HS-5 (cell line): ENCODE measurements around the gene MC3R.
A peak's percentile ranks its signal among the peaks of the same experiment; 100 is the strongest.
"Not testable (repeated sequence)": the region's sequence is repeated elsewhere in the genome, so short reads cannot be mapped to it uniquely, and the experiment has no call there.

ENCODE experiments used
- DNase-seq: peaks from one replicate; pipeline ENCODE4 v3.0.0-alpha.2; 2012; ENCODE audit warnings: low read depth

The MC3R gene

GRCh38 chr20:56247954-56248782, at the start of gene MC3R:
Gene MC3R (plus strand): TSS chr20:56248732. CDS start chr20:56248844, 112 bp downstream.
- no peak for DNase-seq

- DNase-seq, result no peak
Measured at GRCh38 chr20:56200456-56200855, 48.1 kb upstream of the MC3R start.

- DNase-seq, result no peak
Measured at GRCh38 chr20:56202493-56203077, 45.9 kb upstream of the MC3R start.

- no peak for DNase-seq
Measured at GRCh38 chr20:56204206-56204605, 44.3 kb upstream of the MC3R start.

DNA sequence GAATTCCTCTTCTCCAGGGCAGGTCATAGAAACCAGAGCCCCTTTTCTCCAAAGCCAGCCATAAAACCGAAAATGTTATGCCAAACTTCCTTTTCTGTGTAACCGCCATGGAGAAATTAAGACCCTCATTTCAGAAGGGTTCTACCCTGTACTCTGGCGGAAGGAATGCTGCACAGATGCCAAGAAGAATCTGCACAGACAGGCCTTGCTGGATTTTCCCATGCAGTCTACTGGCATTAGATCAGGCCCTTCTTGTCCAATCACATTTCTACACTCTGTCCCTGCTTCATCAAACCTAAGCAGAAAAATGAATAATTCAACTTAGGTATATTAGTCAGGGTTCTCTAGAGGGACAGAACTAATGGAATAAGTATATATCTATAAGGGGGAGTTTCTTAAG, 43.2 kb upstream of the MC3R start:
- DNase-seq, result no peak

DNA sequence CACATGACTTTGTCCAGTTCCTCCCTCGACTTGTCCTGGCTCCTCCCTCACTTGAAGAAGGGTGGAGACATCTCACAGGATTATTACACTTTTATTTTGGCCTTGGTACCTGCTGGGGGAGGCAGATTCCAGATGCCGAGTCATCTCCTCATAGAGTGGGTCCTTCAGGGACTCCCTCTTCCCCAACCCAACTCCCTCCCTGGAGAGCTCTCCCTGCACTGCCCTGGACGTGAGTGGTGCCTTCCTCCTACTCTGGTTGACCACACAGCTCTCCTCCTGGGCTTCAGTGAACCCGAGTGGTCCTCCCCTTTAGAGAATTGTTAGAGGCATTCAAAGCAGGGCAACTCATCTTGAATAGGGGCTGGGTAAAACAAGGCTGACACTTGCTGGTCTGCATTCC, 40.9 kb upstream of the MC3R start:
- no peak for DNase-seq

- DNase-seq, result no peak
Measured at GRCh38 chr20:56208121-56208520, 40.4 kb upstream of the MC3R start.

DNA sequence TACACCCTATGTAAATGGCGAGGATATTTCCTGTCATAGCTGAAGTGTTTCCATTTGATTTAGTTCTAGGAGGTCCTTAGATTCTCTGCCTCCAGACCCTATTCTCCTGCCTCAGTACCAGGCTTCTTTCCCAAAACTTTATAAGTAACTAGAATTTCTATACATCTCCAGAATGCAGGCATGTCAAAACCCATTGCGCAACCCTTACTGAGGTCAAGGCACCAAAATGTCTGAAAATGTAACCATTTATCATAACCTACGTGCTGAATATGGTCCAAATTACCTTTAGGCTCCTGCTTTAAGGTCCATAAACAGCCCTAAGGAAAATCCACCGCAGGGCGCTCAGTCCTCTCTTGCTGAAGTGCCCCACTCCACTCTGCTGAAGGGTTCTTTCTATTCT, 37.5 kb upstream of the MC3R start:
- DNase-seq, result no peak

DNA sequence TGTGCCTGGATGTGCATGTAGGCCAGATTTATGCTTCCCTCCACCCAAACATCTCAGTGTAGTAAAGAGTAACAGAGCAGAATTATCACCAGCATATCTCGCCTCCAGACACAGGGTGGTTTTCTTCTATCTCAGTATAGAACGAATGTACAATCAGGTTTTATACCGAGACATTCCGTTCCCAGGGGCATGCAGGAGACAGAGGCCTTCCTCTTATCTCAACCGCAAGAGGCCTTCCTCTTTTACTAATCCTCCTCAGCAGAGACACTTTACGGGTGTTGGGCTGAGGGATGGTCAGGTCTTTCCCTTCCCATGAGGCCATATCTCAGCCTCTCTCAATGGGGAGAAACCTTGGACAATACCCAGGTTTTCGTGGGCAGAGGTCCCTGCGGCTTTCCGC, 36.4 kb upstream of the MC3R start:
- DNase-seq, result no peak

GRCh38 chr20:56213321-56213720, 35.2 kb upstream of the MC3R start:
- DNase-seq, result no peak

- DNase-seq, result no peak
Measured at GRCh38 chr20:56215115-56215514, 33.4 kb upstream of the MC3R start.

DNA sequence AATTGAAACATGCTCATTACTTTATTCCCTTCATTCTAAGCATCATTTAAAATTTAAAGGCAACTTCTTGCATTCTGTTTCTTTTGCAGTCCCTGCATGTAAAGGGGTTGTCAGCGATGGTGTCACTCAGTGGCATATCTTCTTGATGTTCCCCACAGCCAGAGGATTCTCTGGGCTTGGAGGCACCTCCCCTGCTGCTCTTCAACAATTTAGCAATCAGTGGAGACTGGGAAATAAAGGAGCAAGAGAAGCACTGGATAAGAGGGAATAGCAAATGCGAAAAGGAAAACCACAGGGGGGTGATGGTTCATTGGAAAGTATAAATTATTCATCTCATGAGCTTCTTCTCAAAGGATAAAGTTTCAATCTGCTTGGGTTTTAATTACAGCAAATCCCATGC, 30.7 kb upstream of the MC3R start:
- DNase-seq, result no peak

- not testable (repeated sequence) for DNase-seq
Measured at GRCh38 chr20:56221186-56221585, 27.3 kb upstream of the MC3R start.

- DNase-seq, result peak; percentile 86
Measured at GRCh38 chr20:56222201-56222600, 26.3 kb upstream of the MC3R start.

DNA sequence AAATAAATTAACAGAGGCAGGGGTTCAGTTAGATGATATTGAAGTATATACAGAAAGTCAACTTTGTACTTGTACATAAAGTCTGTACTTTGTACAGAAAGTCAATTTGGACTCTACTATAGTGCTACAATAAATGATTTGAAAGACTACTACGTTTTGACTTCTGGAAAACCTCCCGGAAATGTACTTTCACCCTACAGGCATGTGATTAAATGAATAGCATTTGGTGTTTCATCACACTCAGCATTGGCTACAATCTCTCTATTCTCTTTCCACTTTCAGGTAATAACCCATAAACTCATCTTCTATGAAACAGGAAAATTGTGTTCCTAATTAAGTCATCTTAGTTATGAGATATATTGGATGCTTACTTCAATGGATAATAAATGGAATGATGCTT, 25.6 kb upstream of the MC3R start:
- peak; percentile 33 for DNase-seq

GRCh38 chr20:56223352-56223751, 25.2 kb upstream of the MC3R start:
- DNase-seq, result no peak

- DNase-seq, result no peak
Measured at GRCh38 chr20:56228021-56228420, 20.5 kb upstream of the MC3R start.

DNA sequence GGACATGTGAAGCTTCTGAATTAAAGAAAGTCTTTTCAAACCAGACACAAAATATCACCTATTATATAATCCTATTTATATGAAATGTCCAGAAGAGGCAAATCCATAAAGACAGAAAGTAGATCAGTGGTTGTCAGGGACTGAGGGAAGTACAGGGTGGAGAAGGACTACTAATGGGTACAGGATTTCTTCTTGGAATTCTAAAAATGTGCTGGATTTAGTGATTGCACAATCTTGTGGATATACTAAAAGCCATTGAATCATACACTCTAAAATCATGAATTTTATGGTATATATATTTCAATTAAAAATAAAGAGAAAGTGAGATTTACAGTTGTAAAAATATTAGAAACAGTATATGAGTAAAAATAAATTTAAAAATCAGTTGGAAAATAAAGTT, 18.7 kb upstream of the MC3R start:
- DNase-seq, result peak; percentile 53

DNA sequence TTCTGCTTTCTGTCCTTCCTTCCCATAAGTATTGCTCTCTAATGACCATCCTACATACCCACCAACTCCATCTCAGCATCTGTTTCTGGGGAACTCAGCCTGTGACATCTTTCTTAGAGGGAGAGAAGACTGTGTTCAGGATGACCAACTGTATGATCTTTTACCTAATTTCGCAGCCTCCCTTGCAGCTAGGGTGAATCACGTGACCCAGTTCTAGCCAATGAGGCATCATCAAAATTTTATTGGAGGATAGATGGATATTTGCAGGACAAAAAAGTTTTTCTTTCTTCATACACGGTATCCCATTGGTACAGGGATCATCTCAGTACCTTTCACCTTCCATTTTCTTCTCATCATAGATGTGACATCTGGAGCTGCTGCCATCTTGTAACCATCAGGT, 14.4 kb upstream of the MC3R start:
- DNase-seq, result no peak

- no peak for DNase-seq
Measured at GRCh38 chr20:56237335-56237734, 11.2 kb upstream of the MC3R start.

DNA sequence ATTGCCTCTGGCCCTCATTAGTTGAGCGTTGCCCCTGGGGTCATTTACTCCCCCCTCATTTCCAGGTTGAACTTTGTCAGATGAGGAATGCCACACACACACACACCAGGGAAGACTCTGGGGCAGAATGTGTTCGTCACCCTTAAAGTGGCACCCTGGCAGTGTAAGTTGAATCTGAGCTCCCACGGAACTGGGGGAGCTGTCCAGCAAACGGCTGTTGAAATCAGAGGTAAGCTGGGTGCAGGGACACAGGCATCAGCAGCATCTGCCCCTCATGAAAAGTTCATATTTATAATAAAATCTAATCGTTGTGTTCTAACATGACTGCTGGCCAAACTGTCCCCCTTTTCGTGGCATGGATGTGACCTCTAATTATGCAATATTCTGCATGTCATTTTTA, 4.3 kb upstream of the MC3R start:
- no peak for DNase-seq

- DNase-seq, result no peak
Measured at GRCh38 chr20:56245761-56246160, 2.8 kb upstream of the MC3R start.

GRCh38 chr20:56249244-56249955, 868 bp downstream of the MC3R start:
- DNase-seq, result no peak
